Astrocyte (in vitro differentiated cells and primary cell): ENCODE results near the gene S100A14. TPM values are rescaled to one million over a fixed set of nuclear protein-coding genes. Genes with fewer than 3 reads are reported as not detected.

Experiments used
- DNase-seq: peaks from one replicate; pipeline ENCODE4 v3.0.0-alpha.2; 2010; ENCODE audit warnings: low read depth
- FAIRE-seq: peaks from 2 replicates; lab custom pipeline; 2011; peaks lifted over from hg19 to GRCh38; lab: Jason Lieb, UNC
- H2AFZ ChIP-seq: 2 replicates; pipeline ENCODE4 v1.6.0; 2012; ENCODE audit warnings: low read depth, low read length, inconsistent platforms
- H3K27ac ChIP-seq: 2 replicates; pipeline ENCODE4 v1.5.1; 2011; ENCODE audit warnings: low read depth, low read length, inconsistent platforms
- H3K27me3 ChIP-seq: 2 replicates; pipeline ENCODE4 v1.6.0; 2011; ENCODE audit warnings: low read length, inconsistent platforms; ENCODE audit not compliant: insufficient read depth
- H3K36me3 ChIP-seq: 2 replicates; pipeline ENCODE4 v1.5.1; 2011; ENCODE audit warnings: low read length, inconsistent platforms; ENCODE audit not compliant: insufficient read depth
- H3K4me1 ChIP-seq: 2 replicates; pipeline ENCODE4 v1.5.1; 2011; ENCODE audit warnings: low read length, inconsistent platforms; ENCODE audit not compliant: insufficient read depth
- H3K4me2 ChIP-seq: 2 replicates; pipeline ENCODE4 v1.6.0; 2012; ENCODE audit warnings: low read length, inconsistent platforms
- H3K4me3 ChIP-seq: 2 replicates; pipeline ENCODE4 v1.5.1; 2011; ENCODE audit warnings: low read depth, mild to moderate bottlenecking, low read length, inconsistent platforms; ENCODE audit not compliant: insufficient read depth
- H3K79me2 ChIP-seq: 2 replicates; pipeline ENCODE4 v1.6.0; 2012; ENCODE audit warnings: mild to moderate bottlenecking, low read length, inconsistent platforms; ENCODE audit not compliant: insufficient read depth
- H3K9ac ChIP-seq: 2 replicates; pipeline ENCODE4 v1.6.0; 2012; ENCODE audit warnings: mild to moderate bottlenecking, low read length, inconsistent platforms
- H3K9me3 ChIP-seq: 2 replicates; pipeline ENCODE4 v1.5.1; 2012; ENCODE audit warnings: low read depth, mild to moderate bottlenecking, low read length, inconsistent platforms; ENCODE audit not compliant: insufficient read depth
- H4K20me1 ChIP-seq: 2 replicates; pipeline ENCODE4 v1.6.0; 2012; ENCODE audit warnings: low read length, inconsistent platforms; ENCODE audit not compliant: insufficient read depth
- H3K27ac Mint-ChIP-seq: one replicate; pipeline ENCODE4 v1.8.0; 2021; ENCODE audit warnings: mild to moderate bottlenecking, mixed read lengths; ENCODE audit not compliant: unreplicated experiment
- H3K27me3 Mint-ChIP-seq: one replicate; pipeline ENCODE4 v1.8.0; 2021; ENCODE audit warnings: low read depth, mixed read lengths; ENCODE audit not compliant: unreplicated experiment
- H3K36me3 Mint-ChIP-seq: one replicate; pipeline ENCODE4 v1.8.0; 2021; ENCODE audit warnings: low read depth, mixed read lengths; ENCODE audit not compliant: unreplicated experiment
- H3K4me1 Mint-ChIP-seq: one replicate; pipeline ENCODE4 v1.8.0; 2021; ENCODE audit warnings: low read depth, mixed read lengths; ENCODE audit not compliant: unreplicated experiment
- H3K4me3 Mint-ChIP-seq: one replicate; pipeline ENCODE4 v1.8.0; 2021; ENCODE audit warnings: mild to moderate bottlenecking, moderate library complexity, mixed read lengths; ENCODE audit not compliant: unreplicated experiment
- H3K9me3 Mint-ChIP-seq: one replicate; pipeline ENCODE4 v1.8.0; 2021; ENCODE audit warnings: mild to moderate bottlenecking, mixed read lengths; ENCODE audit not compliant: unreplicated experiment
- EZH2 ChIP-seq: IDR thresholded peaks from 2 replicates; pipeline ENCODE4 v1.6.1; 2012; ENCODE audit warnings: mild to moderate bottlenecking, low read length, inconsistent platforms; ENCODE audit not compliant: insufficient read depth
- total RNA-seq: library from RNA; stranded (reverse); gene quantifications from 2 replicates; pipeline ENCODE4 v1.2.1, GENCODE V29; 2021
- TF ChIP-seq, protein P1 (sequence below): IDR thresholded peaks from 2 replicates; pipeline ENCODE4 v1.5.1; 2011; ENCODE audit warnings: low read depth, mild to moderate bottlenecking, inconsistent platforms, low read length, moderate library complexity; ENCODE audit not compliant: insufficient read depth

The S100A14 gene
- total RNA-seq, 1 donor from 2014 or later, result 0.57 TPM

DNA sequence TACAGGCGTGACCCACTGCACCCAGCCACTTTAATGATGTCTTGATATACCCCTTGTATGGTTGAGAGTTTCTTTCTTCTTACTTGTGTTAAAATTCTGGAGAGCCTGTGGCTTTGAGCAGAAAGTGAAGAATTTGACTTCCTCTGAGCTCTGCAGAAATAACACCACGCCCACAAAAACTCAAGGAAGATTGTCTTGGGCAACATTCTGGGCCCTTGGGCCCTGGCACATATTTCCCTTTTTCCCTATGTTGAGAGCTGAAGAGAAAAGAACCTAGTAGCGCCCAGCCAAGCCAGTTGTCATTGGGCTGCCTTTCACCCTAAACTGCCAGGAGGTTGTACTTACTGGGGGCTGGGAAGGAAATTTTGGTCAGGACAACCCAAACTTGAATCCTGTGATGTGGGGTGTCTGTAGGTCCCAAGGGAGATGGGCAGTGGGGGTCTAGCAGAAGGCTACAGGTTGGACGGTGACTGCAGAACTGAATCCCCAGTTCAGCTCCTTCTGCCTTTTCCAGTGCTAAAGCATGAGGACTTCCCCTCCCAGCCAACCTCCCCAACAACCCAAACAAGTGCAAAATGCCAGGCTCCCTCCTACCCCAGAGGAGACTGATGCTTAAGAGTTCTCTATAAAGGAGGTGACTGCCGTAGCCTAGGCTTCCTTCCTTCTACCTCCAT, 30.7 kb upstream of the S100A14 start:
- no peak overlapping the region for H2AFZ ChIP-seq
- no peak overlapping the region for H3K9ac ChIP-seq
- no peaks in the 10 kb centered on the region for H3K9me3 Mint-ChIP-seq
- H3K4me2 ChIP-seq, result no peak overlapping the region
- H3K4me1 ChIP-seq, result no peaks in the 10 kb centered on the region
- H3K27me3 Mint-ChIP-seq, result no peaks in the 10 kb centered on the region
- TF ChIP-seq, protein P1, sequence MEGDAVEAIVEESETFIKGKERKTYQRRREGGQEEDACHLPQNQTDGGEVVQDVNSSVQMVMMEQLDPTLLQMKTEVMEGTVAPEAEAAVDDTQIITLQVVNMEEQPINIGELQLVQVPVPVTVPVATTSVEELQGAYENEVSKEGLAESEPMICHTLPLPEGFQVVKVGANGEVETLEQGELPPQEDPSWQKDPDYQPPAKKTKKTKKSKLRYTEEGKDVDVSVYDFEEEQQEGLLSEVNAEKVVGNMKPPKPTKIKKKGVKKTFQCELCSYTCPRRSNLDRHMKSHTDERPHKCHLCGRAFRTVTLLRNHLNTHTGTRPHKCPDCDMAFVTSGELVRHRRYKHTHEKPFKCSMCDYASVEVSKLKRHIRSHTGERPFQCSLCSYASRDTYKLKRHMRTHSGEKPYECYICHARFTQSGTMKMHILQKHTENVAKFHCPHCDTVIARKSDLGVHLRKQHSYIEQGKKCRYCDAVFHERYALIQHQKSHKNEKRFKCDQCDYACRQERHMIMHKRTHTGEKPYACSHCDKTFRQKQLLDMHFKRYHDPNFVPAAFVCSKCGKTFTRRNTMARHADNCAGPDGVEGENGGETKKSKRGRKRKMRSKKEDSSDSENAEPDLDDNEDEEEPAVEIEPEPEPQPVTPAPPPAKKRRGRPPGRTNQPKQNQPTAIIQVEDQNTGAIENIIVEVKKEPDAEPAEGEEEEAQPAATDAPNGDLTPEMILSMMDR, result no peak
- no peak for TF ChIP-seq EZH2
- H4K20me1 ChIP-seq, result peaks cover 37% of the 10 kb centered on the region
- H3K27ac Mint-ChIP-seq, result peak overlapping the region; percentile 34
- no peaks in the 10 kb centered on the region for H3K9me3 ChIP-seq
- H3K4me3 ChIP-seq, result no peak overlapping the region
- no peak for DNase-seq
- H3K36me3 Mint-ChIP-seq, result peaks cover 22% of the 10 kb centered on the region
- H3K36me3 ChIP-seq, result peaks cover 42% of the 10 kb centered on the region
- FAIRE-seq, result no peak
- no peak overlapping the region for H3K4me3 Mint-ChIP-seq
- no peaks in the 10 kb centered on the region for H3K27me3 ChIP-seq
- H3K4me1 Mint-ChIP-seq, result peaks cover 2% of the 10 kb centered on the region
- no peak overlapping the region for H3K27ac ChIP-seq
- peaks cover 26% of the 10 kb centered on the region for H3K79me2 ChIP-seq

DNA sequence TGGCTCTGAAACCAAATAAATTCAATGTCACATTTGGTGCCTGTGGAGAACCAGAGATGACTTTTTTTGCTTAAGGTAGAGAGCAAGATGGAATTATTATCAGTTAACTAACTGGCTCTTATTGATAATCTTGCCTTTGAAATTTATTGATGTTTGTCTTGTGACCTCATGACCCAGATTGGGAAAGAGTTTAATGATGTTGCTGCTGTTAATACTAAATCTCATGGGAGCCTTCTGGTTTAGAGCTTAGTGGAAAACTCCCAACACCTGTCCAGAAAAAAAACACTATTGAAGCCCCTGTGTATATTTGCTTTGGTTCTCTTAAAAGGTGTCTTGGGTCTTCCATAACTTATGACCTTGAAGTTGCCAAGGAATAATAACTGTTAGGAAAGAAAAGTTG, 27.7 kb upstream of the S100A14 start:
- no peak for TF ChIP-seq EZH2
- TF ChIP-seq, protein P1, result no peak
- Mint-ChIP-seq H3K4me3 (no peak overlapping the region), H3K27me3 (no peaks in the 10 kb centered on the region), H3K36me3 (peaks cover 22% of the 10 kb centered on the region), H3K4me1 (peaks cover 2% of the 10 kb centered on the region), H3K9me3 (no peaks in the 10 kb centered on the region), H3K27ac (no peak overlapping the region)
- Histone ChIP-seq H3K27me3 (no peaks in the 10 kb centered on the region), H3K9me3 (no peaks in the 10 kb centered on the region), H3K9ac (no peak overlapping the region), H3K27ac (no peak overlapping the region), H3K4me3 (no peak overlapping the region), H3K4me1 (no peaks in the 10 kb centered on the region), H3K36me3 (peaks cover 65% of the 10 kb centered on the region), H4K20me1 (peaks cover 55% of the 10 kb centered on the region), H2AFZ (no peak overlapping the region), H3K4me2 (no peak overlapping the region), H3K79me2 (peaks cover 53% of the 10 kb centered on the region)
- DNase-seq, result no peak
- no peak for FAIRE-seq

DNA sequence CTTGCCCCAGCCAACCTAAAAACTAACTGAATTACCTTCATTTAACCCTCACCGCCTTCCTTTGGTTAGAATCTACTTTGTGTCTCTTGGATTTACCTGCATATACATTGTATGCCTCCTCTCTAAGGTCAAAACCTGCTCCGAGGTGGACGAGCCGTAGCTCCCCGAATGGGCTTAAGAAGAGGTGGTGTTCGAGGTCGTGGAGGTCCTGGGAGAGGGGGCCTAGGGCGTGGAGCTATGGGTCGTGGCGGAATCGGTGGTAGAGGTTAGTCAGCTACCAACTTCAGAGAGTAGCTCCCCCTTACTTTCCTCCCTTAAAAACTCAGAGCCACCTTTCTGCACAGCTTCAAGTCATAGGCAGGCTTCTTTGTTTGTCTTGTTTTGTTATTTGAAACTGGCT, 27.0 kb upstream of the S100A14 start:
- Mint-ChIP-seq H3K36me3 (peaks cover 22% of the 10 kb centered on the region), H3K27me3 (no peaks in the 10 kb centered on the region), H3K4me3 (no peak overlapping the region), H3K27ac (no peak overlapping the region), H3K4me1 (peaks cover 2% of the 10 kb centered on the region), H3K9me3 (no peaks in the 10 kb centered on the region)
- H3K9ac ChIP-seq, result no peak overlapping the region
- peaks cover 59% of the 10 kb centered on the region for H3K79me2 ChIP-seq
- no peaks in the 10 kb centered on the region for H3K27me3 ChIP-seq
- DNase-seq (no peak), FAIRE-seq (no peak)
- no peaks in the 10 kb centered on the region for H3K9me3 ChIP-seq
- peaks cover 58% of the 10 kb centered on the region for H4K20me1 ChIP-seq
- no peaks in the 10 kb centered on the region for H3K4me1 ChIP-seq
- TF ChIP-seq, protein P1, result no peak
- no peak for TF ChIP-seq EZH2
- H3K36me3 ChIP-seq, result peaks cover 71% of the 10 kb centered on the region
- no peak overlapping the region for H2AFZ ChIP-seq
- H3K4me3 ChIP-seq, result no peak overlapping the region
- H3K27ac ChIP-seq, result no peak overlapping the region
- no peak overlapping the region for H3K4me2 ChIP-seq
